Raji (cell line): ENCODE data around the gene TRIM16.
"Not testable (repeated sequence)": the region's sequence is repeated elsewhere in the genome, so short reads cannot be mapped to it uniquely, and the experiment has no call there.

Experiments
- POLR2A ChIP-seq: IDR thresholded peaks from 2 replicates; pipeline ENCODE4 v1.6.1; 2011; ENCODE audit warnings: low read depth, low read length, control low read depth; ENCODE audit not compliant: insufficient read depth

TRIM16 gene

DNA sequence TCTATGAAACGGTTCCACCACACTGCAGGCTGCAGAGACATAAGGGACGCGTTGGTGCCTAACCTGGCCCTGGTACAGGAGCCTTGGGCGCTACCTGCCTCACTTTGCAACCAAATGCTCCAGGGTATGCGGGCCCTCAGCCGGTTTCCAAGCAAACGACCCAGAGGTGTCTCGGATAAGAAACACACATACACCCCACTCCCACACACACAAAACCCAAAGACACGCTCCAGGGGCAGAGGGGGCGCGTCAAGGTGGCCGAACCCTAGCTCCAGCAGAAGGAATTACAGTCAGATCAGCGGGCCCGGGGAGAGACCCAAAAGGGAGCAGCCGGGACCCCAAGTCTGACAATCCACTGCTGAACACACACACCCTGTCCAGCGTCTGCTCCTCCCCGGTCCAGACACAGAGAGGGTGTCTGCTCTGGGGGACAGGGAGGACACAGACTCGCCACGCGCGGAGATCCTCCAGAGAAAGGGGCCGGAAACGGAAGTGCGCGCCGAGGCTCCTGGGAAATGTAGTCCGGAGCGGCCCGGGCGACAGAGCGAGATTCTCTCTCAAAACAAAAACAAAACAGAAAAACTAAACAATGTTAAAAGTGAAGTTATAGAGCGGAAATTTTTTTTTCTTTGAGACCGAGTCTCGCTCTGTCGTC is at the start of gene TRIM16:
Gene TRIM16 (minus strand): TSS at position 488 of the 655 bp plus-strand sequence. CDS start 32,702 bp downstream, outside the sequence.
- TF ChIP-seq POLR2A = peak; percentile 68

DNA sequence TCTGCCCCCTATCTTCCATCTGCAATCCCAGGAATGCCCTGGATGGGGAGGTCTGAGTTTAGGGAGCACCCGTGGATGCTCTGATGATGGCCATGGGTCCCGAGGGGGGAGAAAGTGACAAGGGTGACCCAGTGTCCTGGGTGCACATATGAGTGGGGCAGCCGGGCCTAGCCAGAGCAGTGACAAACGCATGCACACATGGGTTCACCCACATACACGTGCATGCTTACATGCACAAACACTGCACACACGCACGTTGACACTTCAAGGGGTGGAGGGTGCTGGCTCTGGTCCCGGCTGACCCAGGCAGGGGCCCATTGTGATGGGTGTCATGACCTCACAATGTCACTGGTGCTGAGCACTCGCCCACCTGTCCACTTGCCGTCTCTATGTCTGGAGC is 47.8 kb upstream of the TRIM16 start, which contains the start of gene TBC1D26:
Gene TBC1D26 (plus strand): TSS at position 384 of the 400 bp plus-strand sequence. CDS start 3,066 bp downstream, outside the sequence.
- TF ChIP-seq POLR2A = not testable (repeated sequence)

GRCh38 chr17:15699413-15699924 is 15.4 kb upstream of the TRIM16 start, which contains the start of gene ZNF286A:
Gene ZNF286A, plus strand, starts transcription at chr17:15699752. Its CDS starts 578 bp downstream, at chr17:15700330.
- TF ChIP-seq POLR2A = peak; percentile 52

- TF ChIP-seq POLR2A = no peak
Observed at GRCh38 chr17:15663691-15664090, 20.4 kb downstream of the TRIM16 start.

GRCh38 chr17:15663176-15663575 is 20.9 kb downstream of the TRIM16 start:
- no peak for TF ChIP-seq POLR2A

GRCh38 chr17:15662681-15663080 is 21.4 kb downstream of the TRIM16 start:
- no peak for TF ChIP-seq POLR2A

DNA sequence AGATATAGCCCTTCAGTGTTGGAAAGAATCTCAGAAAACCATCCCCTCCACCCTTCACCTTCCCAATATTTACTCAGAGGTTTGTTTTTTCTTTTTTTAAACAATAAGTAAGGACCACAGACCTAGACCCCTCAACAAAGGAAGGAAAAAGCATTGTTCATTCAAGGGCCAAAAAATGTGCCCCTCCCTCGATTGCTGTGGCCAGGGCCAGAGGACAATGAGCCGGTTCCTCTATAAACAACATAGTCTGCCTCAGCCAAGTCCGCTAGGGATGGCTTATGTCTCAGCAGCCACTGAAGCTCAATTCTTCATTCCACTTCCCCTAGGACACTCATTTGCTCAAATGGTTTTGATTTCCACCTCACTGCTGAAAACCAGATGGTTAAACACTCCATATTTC is 24.0 kb downstream of the TRIM16 start:
- TF ChIP-seq POLR2A = no peak

DNA sequence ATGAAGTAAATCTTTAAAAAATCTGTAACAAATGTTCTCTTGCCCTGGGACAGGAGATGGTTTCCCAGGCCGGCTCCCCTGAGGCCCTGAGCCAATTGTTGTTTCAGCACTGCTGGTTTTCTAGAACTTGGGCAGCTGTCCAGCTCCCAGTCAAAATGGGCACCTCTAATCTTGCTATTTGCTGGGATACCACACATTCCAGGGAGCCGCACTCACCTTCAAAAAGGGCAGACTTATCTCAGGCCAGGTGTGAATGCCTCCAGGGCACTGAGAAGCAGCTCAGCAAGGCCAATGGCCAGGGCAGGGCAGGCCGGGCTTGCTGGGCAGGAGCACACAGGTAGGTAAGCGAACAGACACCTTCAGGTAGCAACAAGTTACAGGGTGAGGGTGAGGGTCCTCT is 24.4 kb downstream of the TRIM16 start:
- no peak for TF ChIP-seq POLR2A

DNA sequence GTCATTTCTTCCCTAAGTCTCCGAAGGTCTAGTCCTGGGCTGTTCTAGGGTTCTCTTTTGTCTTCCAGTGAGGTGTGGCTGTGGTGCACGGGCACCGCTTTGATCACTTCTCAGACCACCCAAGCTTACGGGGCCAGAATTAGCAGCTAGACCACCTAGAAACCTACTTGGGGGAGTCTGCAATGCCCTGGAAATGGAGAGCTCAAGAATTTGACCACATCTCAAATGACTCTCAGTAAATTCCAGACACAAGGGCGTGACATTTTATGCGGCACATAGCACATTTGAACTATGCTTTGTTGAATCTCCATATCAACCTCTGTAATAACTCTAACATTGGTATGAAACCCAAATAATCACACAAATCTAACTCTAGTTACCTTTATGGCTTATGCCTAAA is 24.9 kb downstream of the TRIM16 start:
- no peak for TF ChIP-seq POLR2A

GRCh38 chr17:15658296-15658695 is 25.8 kb downstream of the TRIM16 start:
- TF ChIP-seq POLR2A = no peak

GRCh38 chr17:15657868-15658267 is 26.2 kb downstream of the TRIM16 start:
- no peak for TF ChIP-seq POLR2A

DNA sequence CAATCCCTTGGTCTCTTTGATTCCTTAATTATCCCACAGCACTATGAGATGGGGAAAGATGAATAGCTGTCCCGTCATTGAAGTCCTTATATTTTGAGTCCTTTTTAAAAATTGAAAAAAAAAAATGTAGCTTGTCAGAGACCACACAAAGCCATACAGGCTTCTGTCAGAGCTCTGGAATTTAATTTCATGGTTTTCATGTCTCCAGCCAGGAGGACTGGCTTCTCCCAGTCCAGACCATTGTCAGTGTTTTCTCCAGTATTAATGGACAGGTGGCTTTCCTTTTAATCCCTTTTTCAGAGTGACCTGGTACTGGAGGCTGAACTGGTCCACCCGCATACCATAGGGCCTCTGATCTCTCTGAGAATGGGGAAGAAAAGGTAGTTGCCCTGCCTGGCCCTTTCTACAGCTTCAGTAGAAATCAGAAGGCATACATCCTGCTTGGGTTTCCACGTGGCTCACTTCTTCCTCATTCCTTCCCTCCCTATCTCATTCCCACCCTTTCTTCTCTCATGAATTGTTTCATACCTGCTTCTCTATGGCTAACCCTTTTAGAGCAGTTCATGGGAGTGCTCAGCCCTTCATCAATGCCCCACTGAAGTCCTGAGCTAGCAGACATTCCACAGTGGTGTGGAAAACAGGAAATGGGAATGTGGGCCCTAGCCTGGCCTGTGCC is 29.1 kb downstream of the TRIM16 start:
- TF ChIP-seq POLR2A = no peak

- no peak for TF ChIP-seq POLR2A
Observed at GRCh38 chr17:15652960-15653359, 31.2 kb downstream of the TRIM16 start.

DNA sequence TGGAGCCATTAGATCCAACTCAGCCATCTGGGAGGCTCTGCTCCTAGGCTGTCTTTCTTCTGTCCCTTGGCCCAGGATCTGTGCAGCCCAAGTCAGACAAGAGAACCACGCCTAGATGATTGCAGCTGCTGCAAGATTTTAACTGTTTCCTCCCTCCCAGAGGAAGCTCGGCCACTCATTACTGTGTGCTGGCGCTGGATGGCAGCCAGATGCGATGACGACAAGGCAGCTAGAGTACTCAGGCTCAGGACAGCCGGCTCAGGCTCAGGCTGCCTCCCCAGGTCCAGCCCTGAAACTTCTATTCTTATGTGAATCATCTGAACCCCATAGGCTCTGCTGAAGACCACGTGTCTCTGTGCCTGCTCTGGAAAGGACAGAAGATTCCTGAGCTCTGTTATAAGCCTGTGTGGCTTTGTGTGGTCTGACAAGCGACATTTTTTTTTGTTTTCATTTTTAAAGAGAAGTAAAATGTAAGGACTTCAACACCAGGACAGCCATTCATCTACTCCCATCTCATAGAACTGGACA is 32.5 kb downstream of the TRIM16 start:
- no peak for TF ChIP-seq POLR2A

DNA sequence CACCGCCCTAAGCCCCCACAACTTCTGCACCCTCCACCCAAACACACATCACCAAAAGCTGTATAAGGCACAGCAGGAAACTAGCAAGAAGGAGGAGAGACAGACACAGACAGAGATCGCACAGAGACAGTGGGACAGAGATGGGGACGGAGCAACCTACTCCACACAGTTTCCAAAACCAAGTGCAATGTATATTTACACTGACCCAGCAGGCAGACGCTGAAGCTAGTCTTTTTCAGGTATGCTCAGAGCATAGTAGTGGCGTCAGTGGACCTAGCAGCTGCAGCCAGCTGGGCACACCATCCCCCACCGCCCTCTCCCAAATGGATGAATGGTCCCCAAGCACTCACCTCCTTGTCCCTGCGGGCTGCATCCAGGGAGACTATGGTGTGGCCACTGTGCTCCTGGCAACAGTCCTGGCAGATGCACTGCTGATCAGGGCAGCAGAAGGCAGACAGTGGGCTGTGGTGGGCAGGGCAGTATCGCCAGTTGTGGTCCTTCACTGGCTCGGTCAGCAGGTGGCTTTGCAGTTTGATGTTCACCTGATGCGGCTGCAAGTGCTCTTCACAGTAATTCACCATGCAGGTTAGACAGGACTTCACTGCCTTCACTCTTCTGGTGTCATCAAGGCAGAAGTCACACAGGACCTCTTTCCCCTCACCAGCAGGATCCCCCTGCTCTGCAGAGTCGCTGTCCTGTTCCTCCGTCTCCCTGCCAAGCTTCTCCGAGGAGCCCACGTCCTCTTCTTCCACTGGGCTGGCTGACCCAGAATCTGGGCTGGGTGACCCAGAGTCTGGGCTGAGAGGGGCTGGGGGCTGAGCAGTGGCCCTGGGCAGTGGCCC is 33.1 kb downstream of the TRIM16 start:
- no peak for TF ChIP-seq POLR2A
